NT2/D1 (cell line): ENCODE results near the gene CEACAM21.

ENCODE experiments used
- DNase-seq: peaks from one replicate; pipeline ENCODE4 v3.0.0-alpha.2; 2011; ENCODE audit warnings: low read depth, low spot score
- H3K27me3 ChIP-seq: 2 replicates; pipeline ENCODE4 v1.6.0; 2011; ENCODE audit warnings: mild to moderate bottlenecking; ENCODE audit not compliant: insufficient read length, insufficient read depth
- H3K36me3 ChIP-seq: 2 replicates; pipeline ENCODE4 v1.6.1; 2011; ENCODE audit warnings: mild to moderate bottlenecking, low read length, mixed read lengths; ENCODE audit not compliant: insufficient read depth, insufficient read length
- H3K4me1 ChIP-seq: 2 replicates; pipeline ENCODE4 v1.5.1; 2011; ENCODE audit not compliant: insufficient read depth, insufficient read length
- H3K4me3 ChIP-seq: 2 replicates; pipeline ENCODE4 v1.5.1; 2011; ENCODE audit warnings: low read depth; ENCODE audit not compliant: insufficient read length
- H3K9ac ChIP-seq: 2 replicates; pipeline ENCODE4 v1.6.0; 2011; ENCODE audit warnings: low read depth; ENCODE audit not compliant: insufficient read length
- H3K9me3 ChIP-seq: 2 replicates; pipeline ENCODE4 v1.5.1; 2011; ENCODE audit warnings: mild to moderate bottlenecking, low read length; ENCODE audit not compliant: insufficient read depth
- SUZ12 ChIP-seq: IDR thresholded peaks from 2 replicates; pipeline ENCODE4 v1.6.1; 2011; ENCODE audit not compliant: insufficient read length, insufficient read depth; ENCODE audit errors: extremely low read depth
- YY1 ChIP-seq: IDR thresholded peaks from 2 replicates; pipeline ENCODE4 v1.6.1; 2011; ENCODE audit not compliant: insufficient read length, insufficient read depth
- ZNF274 ChIP-seq: IDR thresholded peaks from 2 replicates; pipeline ENCODE4 v1.6.1; 2011; ENCODE audit warnings: mild to moderate bottlenecking, low read depth, low read length

CEACAM21 gene

DNA sequence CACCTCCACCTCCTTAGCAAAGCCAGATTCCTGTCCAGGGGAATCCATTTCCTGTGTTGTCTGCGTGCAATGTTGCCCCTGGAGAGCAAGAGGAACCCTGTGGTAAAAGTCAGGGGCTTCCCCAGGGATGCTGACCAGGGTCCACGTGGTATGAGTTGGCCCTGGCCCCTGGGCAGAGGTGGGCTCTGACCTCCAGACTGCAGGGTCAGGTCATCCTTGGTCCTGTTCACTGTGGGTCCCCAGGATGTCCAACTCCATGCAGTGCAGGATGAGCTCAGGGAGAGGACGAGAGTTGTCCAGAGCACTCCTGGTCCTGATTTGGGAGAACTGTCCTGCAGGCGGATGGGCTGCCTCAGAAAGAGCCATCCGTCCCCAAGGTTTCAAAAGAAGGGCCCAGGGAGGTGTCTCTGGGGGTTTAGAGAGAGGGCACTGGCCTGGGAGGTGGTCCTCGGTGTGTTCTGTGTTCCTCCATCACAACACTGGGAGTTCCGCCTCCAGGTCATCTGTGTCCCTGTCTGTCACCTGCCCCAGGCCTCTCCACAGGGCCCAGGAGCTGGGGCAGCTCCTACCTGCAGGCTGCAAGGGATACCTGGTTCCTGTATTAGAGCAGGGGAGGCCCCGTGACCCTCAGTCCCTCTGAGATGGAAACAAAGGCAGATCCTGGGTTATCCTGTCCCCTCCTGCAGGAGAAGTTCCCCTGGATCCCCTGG is 52.2 kb downstream of the CEACAM21 start:
- H3K4me3 ChIP-seq: no peak overlapping the region
- H3K36me3 ChIP-seq: no peaks in the 10 kb centered on the region
- TF ChIP-seq SUZ12 (no peak), ZNF274 (no peak), YY1 (no peak)
- no peaks in the 10 kb centered on the region for H3K4me1 ChIP-seq
- H3K27me3 ChIP-seq: peaks cover 88% of the 10 kb centered on the region
- H3K9me3 ChIP-seq: peaks cover 8% of the 10 kb centered on the region; the same call in 1 of the 2 replicates
- no peak overlapping the region for H3K9ac ChIP-seq
- DNase-seq: no peak
